ENCODE data around the gene ADAT3.

The ADAT3 gene

DNA sequence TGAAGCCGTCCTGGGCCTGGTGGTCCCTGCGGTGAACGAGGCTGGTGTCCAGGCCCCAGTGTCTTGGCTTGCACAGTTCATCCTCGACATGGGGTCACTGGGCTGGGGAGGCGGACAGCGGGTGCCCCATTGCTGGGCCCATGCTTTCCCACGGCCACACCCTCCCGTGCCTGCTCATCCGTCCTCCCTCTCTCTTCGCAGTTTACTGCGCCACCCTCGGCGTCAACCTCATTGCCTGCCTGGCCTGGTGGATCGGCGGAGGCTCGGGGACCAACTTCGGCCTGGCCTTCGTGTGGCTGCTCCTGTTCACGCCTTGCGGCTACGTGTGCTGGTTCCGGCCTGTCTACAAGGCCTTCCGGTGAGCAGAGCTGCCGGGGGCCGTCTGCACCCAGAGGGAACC is 12.7 kb downstream of the ADAT3 start:
- no peak for DNase-seq

DNA sequence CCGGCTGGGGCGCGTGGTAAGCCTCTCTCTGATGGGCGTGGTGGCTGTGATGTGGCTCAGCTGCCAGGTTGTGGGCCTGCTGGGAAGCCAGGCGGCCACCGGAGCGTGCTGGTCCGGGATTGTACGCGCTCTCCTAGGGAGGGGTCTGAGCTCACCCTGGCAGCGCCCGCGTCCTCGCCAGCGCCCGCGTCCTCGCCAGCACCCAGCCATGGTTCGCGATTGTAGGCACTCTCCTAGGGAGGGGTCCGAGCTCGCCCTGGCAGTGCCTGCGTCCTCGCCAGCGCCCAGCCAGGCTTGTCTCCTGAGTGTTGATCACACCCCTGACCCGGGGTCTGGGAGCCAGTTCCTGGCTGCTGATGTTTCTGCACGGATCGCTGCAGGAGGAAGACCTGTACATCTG is 13.8 kb downstream of the ADAT3 start:
- DNase-seq: no peak

DNA sequence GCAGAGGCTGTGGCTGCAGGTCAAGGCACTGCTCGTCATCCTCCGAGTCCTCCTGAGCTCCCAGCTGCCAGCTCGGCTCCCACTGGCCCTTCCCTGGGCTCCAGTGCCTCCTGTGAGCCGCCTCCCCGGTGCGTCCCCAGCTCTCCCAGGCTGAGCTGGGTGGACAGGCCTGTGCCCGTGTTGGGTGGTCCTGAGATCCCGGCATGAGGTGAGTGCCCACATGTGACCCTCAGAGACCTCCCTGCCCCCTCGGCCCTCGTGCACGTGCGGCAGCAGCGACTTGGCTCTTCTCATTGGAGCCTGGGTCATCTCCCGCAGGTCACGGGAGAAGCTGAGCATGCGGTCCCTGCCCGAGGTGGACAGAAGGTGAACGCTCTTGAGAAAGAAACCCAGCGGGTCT is 15.4 kb downstream of the ADAT3 start:
- DNase-seq: no peak

- no peak for DNase-seq
Measured at GRCh38 chr19:1921326-1921725, 16.1 kb downstream of the ADAT3 start.

DNA sequence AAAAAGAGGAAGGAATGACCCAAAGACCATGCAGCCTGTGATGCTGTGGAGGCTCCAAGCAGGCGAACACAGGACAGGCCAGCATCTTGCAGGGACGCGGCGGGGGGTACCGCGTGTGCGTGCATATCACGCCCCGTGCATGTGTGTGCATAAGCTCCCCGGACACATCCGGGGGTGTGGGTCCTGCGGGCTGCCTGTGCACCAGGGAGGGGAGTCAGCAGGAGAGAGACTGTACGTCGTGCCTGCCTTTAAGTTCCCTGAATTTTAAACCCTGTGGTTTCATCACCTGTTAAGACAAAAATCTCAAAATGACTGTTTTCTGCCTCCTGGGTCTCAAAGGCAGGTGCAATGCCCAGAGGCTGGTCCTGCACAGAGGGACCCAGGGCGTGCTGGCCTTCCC is 16.6 kb downstream of the ADAT3 start:
- DNase-seq: no peak

GRCh38 chr19:1922803-1923202 is 17.6 kb downstream of the ADAT3 start:
- no peak for DNase-seq

GRCh38 chr19:1923319-1923718 is 18.1 kb downstream of the ADAT3 start:
- DNase-seq: no peak

DNA sequence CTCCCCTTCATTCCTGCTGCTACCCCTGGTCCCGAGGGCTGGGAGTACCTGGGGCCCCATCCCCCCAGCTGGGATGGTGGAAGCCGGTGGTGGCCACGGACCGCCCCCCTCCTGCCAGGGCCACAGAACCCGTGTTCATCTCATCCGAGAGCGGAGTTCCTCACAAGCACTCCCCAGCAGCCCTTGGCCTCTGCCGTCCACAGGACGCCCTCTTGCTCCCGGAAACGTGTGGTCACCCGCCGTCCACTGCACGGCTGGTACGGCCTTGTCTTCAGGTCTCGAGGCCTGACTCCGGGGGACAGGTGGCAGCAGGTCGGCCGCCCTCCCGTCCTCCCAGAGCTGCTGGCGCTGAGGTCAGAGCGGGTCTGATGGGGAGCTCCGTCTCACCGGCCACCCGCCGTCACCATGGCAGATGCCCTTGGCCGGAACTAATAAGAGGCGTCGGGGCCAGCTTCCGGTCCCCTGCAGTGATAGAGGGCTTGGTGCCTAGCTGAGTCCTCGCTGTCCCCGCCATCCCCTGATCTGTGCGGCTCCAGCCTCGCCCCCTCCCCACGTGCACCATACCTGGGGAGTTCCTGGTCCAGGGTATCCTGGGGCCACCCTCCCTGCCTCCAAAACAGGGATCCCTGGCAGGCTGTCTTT is 19.2 kb downstream of the ADAT3 start:
- no peak for DNase-seq

DNA sequence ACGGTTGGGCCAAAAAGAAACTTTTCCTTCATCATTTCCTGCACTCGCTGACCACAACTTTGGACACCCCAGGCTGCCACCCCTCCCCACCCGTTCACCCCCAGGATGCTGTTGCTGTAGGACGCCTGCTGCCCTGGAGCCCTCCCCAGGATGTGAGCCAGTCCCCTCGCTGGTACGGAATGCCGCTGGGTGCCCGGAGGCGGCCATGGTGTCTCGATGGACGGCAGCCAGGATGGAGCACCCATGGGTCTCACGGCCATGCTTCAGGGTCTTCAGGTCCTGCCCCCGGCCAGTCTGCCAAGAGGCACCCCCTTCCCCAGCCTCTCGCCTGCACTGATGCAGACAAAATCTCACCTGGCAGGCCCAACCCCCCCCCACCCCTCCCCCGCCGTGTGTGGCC is 20.3 kb downstream of the ADAT3 start:
- DNase-seq: no peak

- peak; percentile 63 to 86 for DNase-seq
Measured at GRCh38 chr19:1929021-1929742, 24.0 kb downstream of the ADAT3 start.

DNA sequence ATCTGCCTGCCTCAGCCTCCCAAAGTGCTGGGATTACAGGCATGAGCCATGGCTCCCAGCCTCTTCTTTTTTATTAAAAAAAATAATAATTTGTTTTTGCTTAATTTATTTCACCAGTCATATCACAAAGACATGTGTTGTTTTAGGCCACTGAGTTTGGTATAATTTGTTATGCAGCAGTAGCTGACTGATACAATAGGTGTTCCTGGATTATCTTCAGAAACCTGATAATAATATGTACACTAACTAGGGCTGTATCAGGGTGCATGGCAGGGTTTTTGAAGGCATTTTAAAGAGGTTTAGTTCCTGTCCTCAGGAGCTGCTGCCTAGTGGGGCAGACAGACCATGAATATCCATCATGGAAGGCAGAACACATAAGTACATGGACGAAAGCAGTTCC is 26.2 kb downstream of the ADAT3 start:
- no peak for DNase-seq

- DNase-seq: no peak
Measured at GRCh38 chr19:1932395-1932794, 27.2 kb downstream of the ADAT3 start.

- no peak for DNase-seq
Measured at GRCh38 chr19:1933244-1933643, 28.0 kb downstream of the ADAT3 start.

DNA sequence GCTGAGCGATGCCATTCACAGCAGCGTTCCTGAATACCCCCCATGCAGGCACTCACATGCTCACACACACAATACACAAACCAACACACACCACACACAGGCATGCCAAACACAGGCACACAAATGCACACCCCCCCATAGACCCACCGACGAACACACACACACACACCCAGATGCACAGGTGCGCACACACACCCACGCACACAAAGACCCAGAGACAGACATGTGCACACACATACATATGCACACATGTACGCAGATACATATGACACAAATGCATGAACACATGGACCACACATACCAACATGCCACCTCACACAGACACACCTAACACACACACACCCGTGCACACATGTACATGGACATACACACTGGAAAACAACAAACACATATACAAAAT is 28.7 kb downstream of the ADAT3 start:
- no peak for DNase-seq

GRCh38 chr19:1935484-1936208 is 30.4 kb downstream of the ADAT3 start:
- no peak for DNase-seq

GRCh38 chr19:1936430-1936829 is 31.2 kb downstream of the ADAT3 start:
- DNase-seq: no peak

DNA sequence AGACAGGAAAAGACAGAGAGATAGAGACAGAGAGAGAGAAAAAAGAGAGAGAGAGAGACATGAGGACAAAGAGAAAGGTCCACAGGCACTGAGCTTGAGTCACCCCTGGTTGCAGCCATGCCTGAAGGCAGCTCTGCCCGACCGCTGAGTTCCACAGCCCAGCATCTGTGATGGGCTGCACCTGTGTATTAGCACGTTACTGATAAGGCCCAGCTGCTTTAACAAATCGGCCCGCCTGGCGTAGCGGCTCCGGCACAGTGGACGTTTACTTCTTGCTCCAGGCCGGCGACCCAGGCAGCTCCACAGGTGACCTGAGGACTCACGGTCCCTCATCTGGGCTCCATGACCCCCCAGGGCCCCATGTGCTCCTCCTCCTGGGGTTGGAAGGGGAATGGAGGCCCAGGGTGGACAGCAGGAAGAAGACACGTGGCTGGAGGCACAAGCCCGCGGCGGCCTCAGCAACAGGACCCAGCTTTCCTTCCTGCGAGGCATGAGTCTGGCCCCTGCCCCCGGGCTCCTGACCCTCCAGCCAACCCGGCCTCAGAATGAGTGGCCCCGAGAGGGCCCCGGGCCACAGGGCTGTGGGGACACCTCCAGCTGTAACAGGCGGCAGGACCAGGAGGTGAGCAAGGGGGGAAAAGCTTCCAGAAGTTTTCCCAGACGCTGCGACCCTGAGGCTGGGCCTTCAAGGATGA is 31.9 kb downstream of the ADAT3 start:
- no peak for DNase-seq

GRCh38 chr19:1938071-1938470 is 32.9 kb downstream of the ADAT3 start:
- no peak for DNase-seq

DNA sequence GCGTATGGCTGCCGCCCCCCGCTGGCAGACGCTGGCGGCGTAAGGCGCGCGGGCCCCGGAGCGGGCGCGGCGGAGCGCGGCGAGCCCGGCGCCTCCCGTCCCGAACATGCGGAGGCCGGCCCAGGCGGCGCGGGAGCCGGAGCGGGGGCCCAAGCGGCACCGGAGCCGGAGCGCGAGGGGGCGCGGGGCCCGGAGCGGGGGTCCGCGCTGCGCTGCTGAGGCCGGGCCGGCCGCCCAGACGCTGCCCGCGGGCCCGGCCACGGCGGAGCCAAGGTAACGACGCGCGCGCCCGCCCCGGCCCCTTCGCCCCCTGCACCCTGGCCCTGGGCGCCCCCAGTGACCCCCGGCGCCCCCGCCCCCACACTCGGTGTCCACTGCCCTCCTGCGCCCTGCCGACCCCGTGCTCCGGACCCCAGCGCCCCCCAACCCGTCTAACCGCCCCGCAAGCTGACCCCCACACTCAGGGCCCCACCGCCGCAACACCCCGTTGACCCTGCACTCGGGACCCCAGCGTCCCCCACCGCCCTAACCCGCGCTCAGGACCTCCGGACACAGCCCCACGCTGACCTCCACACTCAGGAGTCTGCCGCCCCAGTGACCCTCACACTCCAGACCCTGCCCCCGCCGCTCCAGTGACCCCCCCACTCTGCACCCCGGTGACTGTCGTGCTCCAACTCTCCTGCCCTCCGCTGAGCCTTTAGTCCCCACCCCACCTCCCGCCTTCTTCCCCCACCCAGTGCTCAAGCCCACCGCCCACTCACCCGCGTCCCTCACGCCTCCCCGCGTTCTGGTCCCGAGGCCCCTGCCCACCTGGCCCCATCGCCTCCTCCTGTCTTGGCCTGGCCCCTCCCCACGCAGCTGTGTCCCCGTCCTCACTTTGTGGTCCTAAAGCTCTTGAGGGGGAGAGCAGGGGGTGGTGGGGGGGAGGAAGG is 36.2 kb downstream of the ADAT3 start, which contains the start of gene CSNK1G2:
Gene CSNK1G2 (plus strand): TSS at position 27 of the 932 bp plus-strand sequence. CDS start 28,601 bp downstream, outside the sequence.
- DNase-seq: no peak

GRCh38 chr19:1942078-1942933 is 37.1 kb downstream of the ADAT3 start:
- DNase-seq: peak; percentile 54 to 66

GRCh38 chr19:1942934-1943555 is 37.8 kb downstream of the ADAT3 start:
- DNase-seq: no peak
